ENCODE data around the gene GUCY2C.

GUCY2C gene

GRCh38 chr12:14614704-14615121 lies 81.7 kb downstream of the GUCY2C start:
- TF ChIP-seq, protein P1, sequence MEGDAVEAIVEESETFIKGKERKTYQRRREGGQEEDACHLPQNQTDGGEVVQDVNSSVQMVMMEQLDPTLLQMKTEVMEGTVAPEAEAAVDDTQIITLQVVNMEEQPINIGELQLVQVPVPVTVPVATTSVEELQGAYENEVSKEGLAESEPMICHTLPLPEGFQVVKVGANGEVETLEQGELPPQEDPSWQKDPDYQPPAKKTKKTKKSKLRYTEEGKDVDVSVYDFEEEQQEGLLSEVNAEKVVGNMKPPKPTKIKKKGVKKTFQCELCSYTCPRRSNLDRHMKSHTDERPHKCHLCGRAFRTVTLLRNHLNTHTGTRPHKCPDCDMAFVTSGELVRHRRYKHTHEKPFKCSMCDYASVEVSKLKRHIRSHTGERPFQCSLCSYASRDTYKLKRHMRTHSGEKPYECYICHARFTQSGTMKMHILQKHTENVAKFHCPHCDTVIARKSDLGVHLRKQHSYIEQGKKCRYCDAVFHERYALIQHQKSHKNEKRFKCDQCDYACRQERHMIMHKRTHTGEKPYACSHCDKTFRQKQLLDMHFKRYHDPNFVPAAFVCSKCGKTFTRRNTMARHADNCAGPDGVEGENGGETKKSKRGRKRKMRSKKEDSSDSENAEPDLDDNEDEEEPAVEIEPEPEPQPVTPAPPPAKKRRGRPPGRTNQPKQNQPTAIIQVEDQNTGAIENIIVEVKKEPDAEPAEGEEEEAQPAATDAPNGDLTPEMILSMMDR (IDR thresholded peaks at IDR 0.05; ENCODE audit: low read depth, low read length): no peak
- Histone ChIP-seq H3K36me3 (no peaks in the 10 kb centered on the region), H3K4me1 (no peaks in the 10 kb centered on the region), H3K27me3 (no peaks in the 10 kb centered on the region; the same call in 1 of the 2 replicates), H3K4me3 (ENCODE audit: low read depth, low read length) (no peak overlapping the region), H3K9me3 (no peaks in the 10 kb centered on the region)
- no peak for DNase-seq

DNA sequence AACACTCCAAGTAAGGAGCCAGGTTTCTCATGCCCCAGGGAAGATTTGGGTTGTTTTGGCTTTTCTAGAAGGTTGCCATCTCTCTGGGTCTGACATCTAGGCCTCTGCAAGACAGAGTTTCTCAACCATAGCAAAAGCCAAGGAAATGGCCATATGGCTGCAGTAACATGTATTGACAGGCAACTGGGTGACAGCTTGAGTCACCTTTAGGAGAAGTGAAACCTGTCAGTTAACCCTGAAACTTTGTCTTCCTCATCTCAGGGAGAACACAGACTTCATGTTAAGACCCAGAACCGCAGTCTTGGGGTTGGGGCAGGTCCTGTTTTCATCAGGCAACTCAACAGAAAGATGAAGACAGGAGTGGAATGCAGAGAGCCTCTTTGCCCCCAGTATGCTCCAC lies 82.7 kb downstream of the GUCY2C start:
- TF ChIP-seq, protein P1 (IDR thresholded peaks at IDR 0.05; ENCODE audit: low read depth, low read length): no peak
- Histone ChIP-seq H3K36me3 (no peaks in the 10 kb centered on the region), H3K4me3 (ENCODE audit: low read depth, low read length) (no peak overlapping the region), H3K4me1 (no peaks in the 10 kb centered on the region), H3K9me3 (no peaks in the 10 kb centered on the region), H3K27me3 (no peaks in the 10 kb centered on the region; the same call in 1 of the 2 replicates)
- DNase-seq: no peak

DNA sequence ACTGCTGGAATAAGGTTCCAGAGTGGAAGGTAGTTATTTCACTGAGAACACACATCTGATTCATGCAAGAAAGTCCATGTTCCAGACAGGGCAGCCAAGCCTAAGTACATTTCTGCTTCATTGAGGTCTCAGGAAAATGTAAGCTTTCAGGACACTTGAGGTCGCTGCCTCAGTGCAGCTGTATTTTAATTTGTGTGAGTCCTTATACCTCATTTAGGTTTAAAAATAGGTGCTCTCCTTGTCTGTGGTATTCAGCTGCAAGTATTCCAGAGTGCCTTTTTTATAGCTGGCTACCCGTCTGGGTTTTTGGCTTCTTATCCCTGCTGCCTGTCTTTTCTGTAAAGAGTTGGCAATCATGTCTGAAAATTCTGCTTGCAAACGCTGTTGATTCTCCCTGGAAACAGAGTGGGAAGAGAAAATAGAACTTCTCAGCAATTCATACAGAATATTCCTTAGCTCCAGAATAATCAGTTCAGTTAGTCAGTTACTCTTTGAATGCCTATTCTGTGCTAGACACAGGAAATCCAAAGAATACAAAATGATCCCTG lies 83.4 kb downstream of the GUCY2C start:
- H3K36me3 ChIP-seq: no peaks in the 10 kb centered on the region
- no peaks in the 10 kb centered on the region; the same call in 1 of the 2 replicates for H3K27me3 ChIP-seq
- H3K4me3 ChIP-seq (ENCODE audit: low read depth, low read length): no peak overlapping the region
- H3K9me3 ChIP-seq: no peaks in the 10 kb centered on the region
- TF ChIP-seq, protein P1 (IDR thresholded peaks at IDR 0.05; ENCODE audit: low read depth, low read length): no peak
- DNase-seq: no peak
- H3K4me1 ChIP-seq: no peaks in the 10 kb centered on the region

DNA sequence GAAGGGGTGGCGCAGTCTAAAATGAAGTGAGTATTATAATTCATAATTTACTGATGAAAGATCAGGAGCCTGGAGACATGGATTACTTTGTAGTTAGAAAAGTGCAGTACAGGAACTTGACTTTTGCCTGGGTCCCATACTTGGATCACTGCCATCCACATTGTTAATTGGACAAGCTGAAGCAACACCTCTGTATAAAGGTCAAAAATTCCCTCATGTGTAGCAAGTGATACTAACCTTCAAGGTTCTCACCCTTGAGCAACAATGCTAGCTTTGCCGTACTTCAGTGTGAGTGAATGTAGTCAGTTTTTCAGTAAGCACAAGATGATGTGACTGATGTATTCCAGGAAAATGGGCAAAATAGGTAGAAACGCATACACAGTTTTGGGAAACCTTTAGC lies 84.1 kb downstream of the GUCY2C start:
- no peaks in the 10 kb centered on the region; the same call in 1 of the 2 replicates for H3K27me3 ChIP-seq
- no peak for DNase-seq
- H3K36me3 ChIP-seq: no peaks in the 10 kb centered on the region
- no peaks in the 10 kb centered on the region for H3K9me3 ChIP-seq
- no peaks in the 10 kb centered on the region for H3K4me1 ChIP-seq
- TF ChIP-seq, protein P1 (IDR thresholded peaks at IDR 0.05; ENCODE audit: low read depth, low read length): no peak
- no peak overlapping the region for H3K4me3 ChIP-seq (ENCODE audit: low read depth, low read length)

GRCh38 chr12:14611640-14612203 lies 84.7 kb downstream of the GUCY2C start:
- no peak for DNase-seq
- Histone ChIP-seq H3K9me3 (no peaks in the 10 kb centered on the region), H3K4me3 (ENCODE audit: low read depth, low read length) (no peak overlapping the region), H3K4me1 (no peaks in the 10 kb centered on the region), H3K36me3 (no peaks in the 10 kb centered on the region), H3K27me3 (no peaks in the 10 kb centered on the region; the same call in 1 of the 2 replicates)
- TF ChIP-seq, protein P1 (IDR thresholded peaks at IDR 0.05; ENCODE audit: low read depth, low read length): no peak

DNA sequence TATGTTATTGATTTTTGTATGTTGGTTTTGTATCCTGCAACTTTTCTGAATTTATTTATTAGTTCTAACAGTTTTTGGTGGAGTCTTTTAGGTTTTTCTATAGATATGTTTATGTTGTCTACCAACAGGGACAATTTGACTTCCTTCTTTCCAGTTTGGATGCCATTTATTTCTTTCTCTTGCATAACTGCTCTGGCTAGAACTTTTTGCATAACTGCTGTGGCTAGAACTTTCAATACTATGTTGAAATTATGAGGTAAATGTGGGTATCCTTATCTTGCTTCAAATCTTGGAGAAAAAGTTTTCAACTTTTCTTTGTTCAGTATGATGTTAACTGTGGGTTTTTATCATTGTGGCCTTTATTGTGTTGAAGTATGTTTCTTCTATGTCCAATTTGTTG lies 88.8 kb downstream of the GUCY2C start:
- H3K36me3 ChIP-seq: no peaks in the 10 kb centered on the region
- no peak for DNase-seq
- no peaks in the 10 kb centered on the region for H3K9me3 ChIP-seq
- no peaks in the 10 kb centered on the region for H3K27me3 ChIP-seq
- H3K4me1 ChIP-seq: no peaks in the 10 kb centered on the region
- no peak overlapping the region for H3K4me3 ChIP-seq (ENCODE audit: low read depth, low read length)
- TF ChIP-seq, protein P1 (IDR thresholded peaks at IDR 0.05; ENCODE audit: low read depth, low read length): no peak

All from BE2C (cell line).